LNCAP (cell line): ENCODE results near the gene EVL.

Experiments used
- CTCF ChIP-seq: fragments of 450-650 bp; IDR thresholded peaks from 2 replicates; pipeline ENCODE4 v1.5.1; 2017; ENCODE audit warnings: mild to moderate bottlenecking

EVL gene

GRCh38 chr14:100118396-100119011, 53.3 kb downstream of the EVL start:
- TF ChIP-seq CTCF: no peak

GRCh38 chr14:100119251-100119650, 54.0 kb downstream of the EVL start:
- no peak for TF ChIP-seq CTCF

GRCh38 chr14:100120522-100121269, 55.5 kb downstream of the EVL start:
- TF ChIP-seq CTCF: no peak

GRCh38 chr14:100121643-100122480, 56.6 kb downstream of the EVL start:
- no peak for TF ChIP-seq CTCF

GRCh38 chr14:100122481-100123223, 57.4 kb downstream of the EVL start:
- TF ChIP-seq CTCF: no peak

GRCh38 chr14:100123618-100124017, 58.4 kb downstream of the EVL start:
- no peak for TF ChIP-seq CTCF

GRCh38 chr14:100124551-100125088, 59.4 kb downstream of the EVL start:
- TF ChIP-seq CTCF: no peak
